HG03432 (cell line): ENCODE results near the gene C5AR2.
"Not testable (repeated sequence)": the region's sequence is repeated elsewhere in the genome, so short reads cannot be mapped to it uniquely, and the experiment has no call there.

Experiments
- ATAC-seq: cut with Tn5 transposase; IDR thresholded peaks from one replicate; pipeline ENCODE4 v1.9.1; 2021; ENCODE audit warnings: mild to moderate bottlenecking, moderate library complexity; ENCODE audit not compliant: unreplicated experiment

Gene C5AR2

GRCh38 chr19:47358936-47359335 is 27.0 kb downstream of the C5AR2 start:
- no peak for ATAC-seq

GRCh38 chr19:47362321-47362720 is 30.3 kb downstream of the C5AR2 start:
- ATAC-seq = no peak

GRCh38 chr19:47363758-47364531 is 32.0 kb downstream of the C5AR2 start:
- no peak for ATAC-seq

- not testable (repeated sequence) for ATAC-seq
These were observed 33.5 kb downstream of the C5AR2 start for GRCh38 chr19:47365455-47365854.

- ATAC-seq = no peak
These were observed 38.2 kb downstream of the C5AR2 start for GRCh38 chr19:47370045-47370611.

- no peak for ATAC-seq
These were observed 39.3 kb downstream of the C5AR2 start for GRCh38 chr19:47371261-47371660.

GRCh38 chr19:47372603-47373002 is 40.6 kb downstream of the C5AR2 start:
- ATAC-seq = no peak

- no peak for ATAC-seq
These were observed 41.6 kb downstream of the C5AR2 start for GRCh38 chr19:47373246-47374240.

- no peak for ATAC-seq
These were observed 43.1 kb downstream of the C5AR2 start for GRCh38 chr19:47374876-47375693.

GRCh38 chr19:47375694-47376588 is 44.0 kb downstream of the C5AR2 start:
- ATAC-seq = no peak

GRCh38 chr19:47376589-47377144 is 44.7 kb downstream of the C5AR2 start:
- no peak for ATAC-seq

GRCh38 chr19:47377208-47377701 is 45.3 kb downstream of the C5AR2 start:
- no peak for ATAC-seq

GRCh38 chr19:47377801-47378200 is 45.8 kb downstream of the C5AR2 start:
- ATAC-seq = no peak

- no peak for ATAC-seq
These were observed 46.3 kb downstream of the C5AR2 start for GRCh38 chr19:47378246-47378645.

- ATAC-seq = no peak
These were observed 47.5 kb downstream of the C5AR2 start for GRCh38 chr19:47379381-47379938.

GRCh38 chr19:47380559-47380958 is 48.6 kb downstream of the C5AR2 start:
- no peak for ATAC-seq

GRCh38 chr19:47381121-47381520 is 49.1 kb downstream of the C5AR2 start:
- no peak for ATAC-seq

- no peak for ATAC-seq
These were observed 49.8 kb downstream of the C5AR2 start for GRCh38 chr19:47381653-47382279.
